MM.1S (cell line): ENCODE results near the gene PREX1.

ENCODE experiments used
- DNase-seq: peaks from one replicate; pipeline ENCODE4 v3.0.0-alpha.2; 2015
- H2AFZ ChIP-seq: fragments of 300-600 bp; sonication (generic); 2 replicates; pipeline ENCODE4 v1.6.0; 2016; ENCODE audit warnings: antibody characterized with exemption, low read length
- H3F3A ChIP-seq: fragments of 300-600 bp; sonication (generic); 2 replicates; pipeline ENCODE4 v1.6.1; 2016; ENCODE audit warnings: mild to moderate bottlenecking, antibody characterized with exemption, low read length, moderate library complexity, mixed read lengths; ENCODE audit not compliant: insufficient read depth
- H3K27ac ChIP-seq: fragments of 300-600 bp; sonication (generic); 2 replicates; pipeline ENCODE4 v1.5.1; 2016; ENCODE audit warnings: mild to moderate bottlenecking, low read length
- H3K27me3 ChIP-seq: fragments of 300-600 bp; sonication (generic); replicated peaks from 2 replicates; pipeline ENCODE4 v1.6.0; 2016; ENCODE audit warnings: low read length; ENCODE audit not compliant: insufficient read depth
- H3K36me3 ChIP-seq: fragments of 300-600 bp; sonication (generic); replicated peaks from 2 replicates; pipeline ENCODE4 v1.6.1; 2016; ENCODE audit warnings: mild to moderate bottlenecking, low read length, mixed read lengths; ENCODE audit not compliant: insufficient read depth
- H3K4me1 ChIP-seq: fragments of 300-600 bp; sonication (generic); 2 replicates; pipeline ENCODE4 v1.6.1; 2016; ENCODE audit warnings: low read length, mixed read lengths
- H3K4me2 ChIP-seq: fragments of 300-600 bp; sonication (generic); 2 replicates; pipeline ENCODE4 v1.6.0; 2016; ENCODE audit warnings: low read depth, low read length
- H3K4me3 ChIP-seq: fragments of 300-600 bp; sonication (generic); 2 replicates; pipeline ENCODE4 v1.5.1; 2016; ENCODE audit warnings: low read length, mixed read lengths
- H3K79me2 ChIP-seq: fragments of 300-600 bp; sonication (generic); 2 replicates; pipeline ENCODE4 v1.6.1; 2016; ENCODE audit warnings: mixed run types, low read length, mixed read lengths
- H3K9ac ChIP-seq: fragments of 300-600 bp; sonication (generic); 2 replicates; pipeline ENCODE4 v1.6.1; 2016; ENCODE audit warnings: low read length, mixed read lengths
- H3K9me2 ChIP-seq: fragments of 300-600 bp; sonication (generic); replicated peaks from 2 replicates; pipeline ENCODE4 v1.6.1; 2016; ENCODE audit warnings: mild to moderate bottlenecking, low read length, mixed read lengths; ENCODE audit not compliant: insufficient read depth
- H3K9me3 ChIP-seq: fragments of 300-600 bp; sonication (generic); replicated peaks from 2 replicates; pipeline ENCODE4 v1.6.1; 2016; ENCODE audit warnings: mild to moderate bottlenecking, low read length, mixed read lengths; ENCODE audit not compliant: insufficient read depth
- H4K20me1 ChIP-seq: fragments of 300-600 bp; sonication (generic); 2 replicates; pipeline ENCODE4 v1.6.1; 2016; ENCODE audit warnings: mild to moderate bottlenecking, low read length, moderate library complexity, mixed read lengths; ENCODE audit not compliant: insufficient read depth
- EZH2 ChIP-seq: fragments of 300-600 bp; sonication (generic); optimal IDR thresholded peaks from 2 replicates; pipeline ENCODE3; 2017; ENCODE audit warnings: low read depth, mild to moderate bottlenecking, antibody characterized with exemption, low read length, mixed read lengths
- EZH2phosphoT487 ChIP-seq: fragments of 300-600 bp; sonication (generic); IDR thresholded peaks from 2 replicates; pipeline ENCODE4 v1.6.1; 2018; ENCODE audit warnings: antibody characterized with exemption, low read length
- TF ChIP-seq, protein P1 (sequence below): fragments of 300-600 bp; sonication (generic); IDR thresholded peaks from 2 replicates; pipeline ENCODE4 v1.5.1; 2016; ENCODE audit warnings: antibody characterized with exemption, low read length, mixed read lengths

Gene PREX1

DNA sequence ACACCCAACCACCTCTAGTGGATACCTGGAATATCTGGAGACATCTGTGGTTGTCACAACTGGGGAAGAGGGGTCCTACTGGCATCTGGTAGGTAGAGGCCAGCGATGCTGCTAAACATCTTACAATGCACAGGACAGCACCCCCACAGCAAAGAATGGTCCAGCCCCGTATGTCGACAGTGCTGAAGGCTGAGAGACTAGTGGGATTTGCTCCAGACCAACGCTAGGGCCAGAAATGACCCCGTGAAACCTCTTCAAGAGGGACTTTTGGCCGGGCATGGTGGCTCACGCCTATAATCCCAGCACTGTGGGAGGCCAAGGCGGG is 7.2 kb downstream of the PREX1 start:
- Histone ChIP-seq H2AFZ (no peak overlapping the region), H3K79me2 (no peaks in the 10 kb centered on the region), H3K4me2 (no peak overlapping the region), H4K20me1 (no peaks in the 10 kb centered on the region), H3K4me1 (peaks cover 13% of the 10 kb centered on the region), H3F3A (no peaks in the 10 kb centered on the region), H3K9me2 (no peaks in the 10 kb centered on the region), H3K9me3 (no peaks in the 10 kb centered on the region), H3K4me3 (no peak overlapping the region), H3K36me3 (no peaks in the 10 kb centered on the region), H3K27me3 (no peaks in the 10 kb centered on the region; the same call in 1 of the 2 replicates), H3K9ac (no peak overlapping the region), H3K27ac (no peak overlapping the region)
- no peak for DNase-seq
- TF ChIP-seq EZH2: no peak

DNA sequence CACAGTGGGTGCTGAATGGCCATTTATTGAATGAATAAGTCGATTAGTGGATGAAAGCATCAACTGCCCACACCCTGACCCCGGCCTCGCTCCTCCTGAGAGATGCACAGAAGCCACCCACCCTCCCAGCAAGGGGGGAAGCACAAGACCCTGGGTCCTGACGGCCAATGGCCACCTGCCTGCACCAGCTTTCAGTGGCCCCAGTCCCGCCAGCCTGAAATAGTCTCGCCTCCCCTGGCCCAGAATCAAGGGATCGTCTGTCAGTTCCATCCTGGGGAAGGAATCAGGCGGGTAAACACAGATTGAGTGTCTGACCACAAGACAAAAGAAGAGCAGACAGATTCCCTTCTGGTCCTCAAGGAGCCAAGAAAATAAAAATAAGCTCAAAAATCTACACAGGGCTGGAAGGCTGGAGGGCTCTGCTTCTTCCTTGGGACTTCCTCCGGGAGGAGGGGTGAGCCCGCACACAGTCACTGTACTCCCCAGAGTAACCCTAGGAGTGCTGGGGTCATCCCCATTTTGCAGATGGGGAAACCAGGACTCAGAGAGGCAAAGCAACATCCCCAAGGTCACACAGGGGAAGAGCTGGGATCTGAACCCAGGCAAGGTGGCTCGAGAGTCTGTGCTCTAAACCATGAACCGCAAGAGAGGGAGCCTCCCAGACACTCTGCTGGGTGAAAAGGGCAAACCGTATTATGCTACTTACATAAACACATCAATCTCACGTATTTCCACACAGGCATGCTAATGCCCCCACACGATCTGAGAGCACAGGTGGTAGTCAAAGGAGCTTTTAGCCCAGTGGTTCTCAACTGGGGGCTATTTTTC is 7.8 kb downstream of the PREX1 start:
- H3K9me3 ChIP-seq: no peaks in the 10 kb centered on the region
- no peak overlapping the region for H3K9ac ChIP-seq
- DNase-seq: no peak
- H2AFZ ChIP-seq: no peak overlapping the region
- H3F3A ChIP-seq: no peaks in the 10 kb centered on the region
- no peak overlapping the region for H3K27ac ChIP-seq
- H3K4me1 ChIP-seq: peaks cover 13% of the 10 kb centered on the region
- H3K4me3 ChIP-seq: no peak overlapping the region
- no peaks in the 10 kb centered on the region for H3K36me3 ChIP-seq
- no peak overlapping the region for H3K4me2 ChIP-seq
- no peaks in the 10 kb centered on the region for H4K20me1 ChIP-seq
- no peaks in the 10 kb centered on the region for H3K9me2 ChIP-seq
- no peaks in the 10 kb centered on the region for H3K79me2 ChIP-seq
- no peak for TF ChIP-seq EZH2
- TF ChIP-seq EZH2phosphoT487: no peak
- TF ChIP-seq, protein P1, sequence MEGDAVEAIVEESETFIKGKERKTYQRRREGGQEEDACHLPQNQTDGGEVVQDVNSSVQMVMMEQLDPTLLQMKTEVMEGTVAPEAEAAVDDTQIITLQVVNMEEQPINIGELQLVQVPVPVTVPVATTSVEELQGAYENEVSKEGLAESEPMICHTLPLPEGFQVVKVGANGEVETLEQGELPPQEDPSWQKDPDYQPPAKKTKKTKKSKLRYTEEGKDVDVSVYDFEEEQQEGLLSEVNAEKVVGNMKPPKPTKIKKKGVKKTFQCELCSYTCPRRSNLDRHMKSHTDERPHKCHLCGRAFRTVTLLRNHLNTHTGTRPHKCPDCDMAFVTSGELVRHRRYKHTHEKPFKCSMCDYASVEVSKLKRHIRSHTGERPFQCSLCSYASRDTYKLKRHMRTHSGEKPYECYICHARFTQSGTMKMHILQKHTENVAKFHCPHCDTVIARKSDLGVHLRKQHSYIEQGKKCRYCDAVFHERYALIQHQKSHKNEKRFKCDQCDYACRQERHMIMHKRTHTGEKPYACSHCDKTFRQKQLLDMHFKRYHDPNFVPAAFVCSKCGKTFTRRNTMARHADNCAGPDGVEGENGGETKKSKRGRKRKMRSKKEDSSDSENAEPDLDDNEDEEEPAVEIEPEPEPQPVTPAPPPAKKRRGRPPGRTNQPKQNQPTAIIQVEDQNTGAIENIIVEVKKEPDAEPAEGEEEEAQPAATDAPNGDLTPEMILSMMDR: no peak
- no peaks in the 10 kb centered on the region; the same call in 1 of the 2 replicates for H3K27me3 ChIP-seq

DNA sequence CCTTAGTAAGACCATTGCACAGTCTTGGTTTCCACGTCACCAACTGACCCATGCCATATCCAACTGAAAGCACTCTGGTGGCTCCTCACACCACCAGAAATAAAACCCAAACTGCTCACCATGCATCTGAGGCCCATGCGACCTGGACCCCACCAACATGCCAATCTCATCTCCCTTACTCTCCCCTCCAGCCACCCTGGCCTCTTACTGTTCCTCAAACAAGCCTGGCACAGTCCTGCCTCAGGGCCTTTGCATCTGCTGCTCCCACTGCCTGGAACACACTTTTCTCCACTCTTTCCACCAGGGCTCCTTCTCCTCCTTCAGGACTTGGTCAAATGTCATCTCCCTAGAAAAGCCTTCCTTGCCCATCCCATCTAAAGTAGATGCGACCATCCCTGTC is 8.7 kb downstream of the PREX1 start:
- TF ChIP-seq, protein P1: no peak
- TF ChIP-seq EZH2phosphoT487 (no peak), EZH2 (no peak)
- peaks cover 13% of the 10 kb centered on the region for H3K4me1 ChIP-seq
- no peaks in the 10 kb centered on the region for H3K9me2 ChIP-seq
- no peak overlapping the region for H3K4me2 ChIP-seq
- H3K79me2 ChIP-seq: no peaks in the 10 kb centered on the region
- no peak for DNase-seq
- H3K36me3 ChIP-seq: no peaks in the 10 kb centered on the region
- H2AFZ ChIP-seq: no peak overlapping the region
- H3K9ac ChIP-seq: no peak overlapping the region
- no peaks in the 10 kb centered on the region for H3K9me3 ChIP-seq
- no peak overlapping the region for H3K27ac ChIP-seq
- H3F3A ChIP-seq: no peaks in the 10 kb centered on the region
- no peaks in the 10 kb centered on the region for H4K20me1 ChIP-seq
- no peaks in the 10 kb centered on the region for H3K27me3 ChIP-seq
- no peak overlapping the region for H3K4me3 ChIP-seq

DNA sequence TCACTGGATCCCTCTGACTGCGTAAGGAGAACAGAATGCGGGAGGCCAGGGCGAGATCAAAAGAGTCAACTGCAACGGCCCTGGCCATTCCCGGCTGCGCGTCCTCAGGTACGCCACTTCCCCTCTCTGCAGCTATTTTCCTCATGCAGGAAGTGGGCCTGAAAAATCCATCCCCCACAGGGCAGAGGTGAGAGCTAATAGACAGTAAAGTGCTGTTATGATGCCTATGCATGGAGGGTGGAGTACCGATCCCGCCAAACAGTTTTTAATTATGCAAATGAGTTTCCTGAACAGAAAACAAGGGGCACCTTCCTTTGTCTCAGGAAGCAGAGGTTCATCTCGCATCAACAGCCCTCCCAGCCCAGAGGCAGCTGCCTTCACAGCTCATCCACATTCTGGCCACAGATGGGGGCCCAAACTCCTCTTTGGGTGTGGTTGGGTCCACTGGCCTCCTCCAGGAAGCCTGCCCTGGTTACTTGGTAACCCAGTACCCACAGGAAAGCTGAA is 9.3 kb downstream of the PREX1 start:
- Histone ChIP-seq H4K20me1 (no peaks in the 10 kb centered on the region), H2AFZ (no peak overlapping the region; the same call in 1 of the 2 replicates), H3K79me2 (no peaks in the 10 kb centered on the region), H3K9me3 (no peaks in the 10 kb centered on the region), H3K4me3 (no peak overlapping the region), H3K9ac (no peak overlapping the region), H3F3A (no peaks in the 10 kb centered on the region), H3K9me2 (no peaks in the 10 kb centered on the region), H3K27me3 (no peaks in the 10 kb centered on the region), H3K4me2 (no peak overlapping the region), H3K4me1 (peaks cover 13% of the 10 kb centered on the region), H3K27ac (no peak overlapping the region), H3K36me3 (no peaks in the 10 kb centered on the region)
- TF ChIP-seq EZH2 (no peak), EZH2phosphoT487 (no peak)
- TF ChIP-seq, protein P1: no peak
- DNase-seq: no peak
